Memory B cell (primary cell): Measurements from ENCODE around the gene PAM.

Source experiments
- ATAC-seq: fragments of 150-1000 bp; cut with Tn5 transposase; 2 replicates; pipeline ENCODE4 v1.10.0; 2021; ENCODE audit warnings: low read depth, mild to moderate bottlenecking, moderate library complexity
- DNase-seq, 2 donors: peaks; one replicate each; pipeline ENCODE4 v3.0.0; 2022; ENCODE audit warnings: low spot score in 2 of 2
- H3K27ac Mint-ChIP-seq: one replicate; pipeline ENCODE4 v1.8.0; 2022; ENCODE audit warnings: mild to moderate bottlenecking, moderate library complexity, mixed read lengths
- H3K27me3 Mint-ChIP-seq: one replicate; pipeline ENCODE4 v1.8.0; 2022; ENCODE audit warnings: mixed read lengths
- H3K36me3 Mint-ChIP-seq: one replicate; pipeline ENCODE4 v1.8.0; 2022; ENCODE audit warnings: mild to moderate bottlenecking, mixed read lengths
- H3K4me1 Mint-ChIP-seq: one replicate; pipeline ENCODE4 v1.8.0; 2022; ENCODE audit warnings: mixed read lengths
- H3K4me3 Mint-ChIP-seq: one replicate; pipeline ENCODE4 v1.8.0; 2022; ENCODE audit warnings: mild to moderate bottlenecking, moderate library complexity, mixed read lengths
- H3K9me3 Mint-ChIP-seq: one replicate; pipeline ENCODE4 v1.8.0; 2022; ENCODE audit warnings: mixed read lengths

The PAM gene

GRCh38 chr5:102754767-102755431 is at the start of gene PAM:
Gene PAM (plus strand): TSS chr5:102755305. CDS start chr5:102866196, 110,891 bp downstream.
- H3K9me3 Mint-ChIP-seq: no peaks in the 10 kb centered on the region
- peak; percentile 44 to 58 for DNase-seq
- H3K27me3 Mint-ChIP-seq: peaks cover 17% of the 10 kb centered on the region
- peaks cover 20% of the 10 kb centered on the region for H3K4me1 Mint-ChIP-seq
- H3K27ac Mint-ChIP-seq: peak within 1 kb of the TSS; percentile 92
- ATAC-seq: peak; percentile 63
- no peaks in the 10 kb centered on the region for H3K36me3 Mint-ChIP-seq
- H3K4me3 Mint-ChIP-seq: peak within 1 kb of the TSS; percentile 92

GRCh38 chr5:102711525-102712385 is 43.4 kb upstream of the PAM start:
- DNase-seq: no peak
- no peak overlapping the region for H3K27ac Mint-ChIP-seq
- peaks cover 2% of the 10 kb centered on the region for H3K27me3 Mint-ChIP-seq
- H3K36me3 Mint-ChIP-seq: no peaks in the 10 kb centered on the region
- H3K4me3 Mint-ChIP-seq: no peak overlapping the region
- peaks cover 5% of the 10 kb centered on the region for H3K9me3 Mint-ChIP-seq
- H3K4me1 Mint-ChIP-seq: peaks cover 3% of the 10 kb centered on the region
- no peak for ATAC-seq

- no peak overlapping the region for H3K4me3 Mint-ChIP-seq
- no peaks in the 10 kb centered on the region for H3K36me3 Mint-ChIP-seq
- no peak for ATAC-seq
- DNase-seq: no peak
- no peak overlapping the region for H3K27ac Mint-ChIP-seq
- H3K27me3 Mint-ChIP-seq: peaks cover 5% of the 10 kb centered on the region
- H3K9me3 Mint-ChIP-seq: peaks cover 5% of the 10 kb centered on the region
- H3K4me1 Mint-ChIP-seq: peaks cover 3% of the 10 kb centered on the region
Measured at GRCh38 chr5:102713278-102713677, 41.8 kb upstream of the PAM start.

GRCh38 chr5:102713682-102714231 is 41.3 kb upstream of the PAM start:
- no peak for ATAC-seq
- Mint-ChIP-seq H3K36me3 (no peaks in the 10 kb centered on the region), H3K27me3 (peaks cover 5% of the 10 kb centered on the region), H3K9me3 (peaks cover 4% of the 10 kb centered on the region), H3K4me3 (no peak overlapping the region), H3K27ac (no peak overlapping the region), H3K4me1 (peaks cover 3% of the 10 kb centered on the region)
- no peak for DNase-seq

- Mint-ChIP-seq H3K9me3 (peaks cover 2% of the 10 kb centered on the region), H3K4me3 (no peak overlapping the region), H3K27me3 (peaks cover 5% of the 10 kb centered on the region), H3K27ac (no peak overlapping the region), H3K36me3 (no peaks in the 10 kb centered on the region), H3K4me1 (peaks cover 3% of the 10 kb centered on the region)
- no peak for DNase-seq
- no peak for ATAC-seq
Measured at GRCh38 chr5:102715082-102715807, 39.9 kb upstream of the PAM start.

- Mint-ChIP-seq H3K27ac (no peak overlapping the region), H3K27me3 (peaks cover 5% of the 10 kb centered on the region), H3K4me3 (no peak overlapping the region), H3K36me3 (no peaks in the 10 kb centered on the region), H3K9me3 (no peaks in the 10 kb centered on the region), H3K4me1 (peaks cover 3% of the 10 kb centered on the region)
- ATAC-seq (no peak), DNase-seq (no peak)
Measured at GRCh38 chr5:102716017-102716416, 39.1 kb upstream of the PAM start.

GRCh38 chr5:102718819-102719218 is 36.3 kb upstream of the PAM start:
- no peak for ATAC-seq

GRCh38 chr5:102719886-102720285 is 35.2 kb upstream of the PAM start:
- H3K9me3 Mint-ChIP-seq: peaks cover 4% of the 10 kb centered on the region
- ATAC-seq (no peak), DNase-seq (no peak)
- H3K4me3 Mint-ChIP-seq: no peak overlapping the region
- H3K36me3 Mint-ChIP-seq: no peaks in the 10 kb centered on the region
- no peaks in the 10 kb centered on the region for H3K4me1 Mint-ChIP-seq
- H3K27ac Mint-ChIP-seq: no peak overlapping the region
- peaks cover 11% of the 10 kb centered on the region for H3K27me3 Mint-ChIP-seq

More at GRCh38 chr5:102718819-102719218, 36.3 kb upstream of the PAM start:
- DNase-seq: no peak
- Mint-ChIP-seq H3K4me3 (no peak overlapping the region), H3K27ac (no peak overlapping the region), H3K36me3 (no peaks in the 10 kb centered on the region), H3K9me3 (peaks cover 4% of the 10 kb centered on the region), H3K4me1 (no peaks in the 10 kb centered on the region), H3K27me3 (peaks cover 11% of the 10 kb centered on the region)

- no peaks in the 10 kb centered on the region for H3K36me3 Mint-ChIP-seq
- ATAC-seq (no peak), DNase-seq (no peak)
- H3K4me1 Mint-ChIP-seq: no peaks in the 10 kb centered on the region
- peaks cover 4% of the 10 kb centered on the region for H3K9me3 Mint-ChIP-seq
- H3K27me3 Mint-ChIP-seq: peaks cover 9% of the 10 kb centered on the region
- no peak overlapping the region for H3K27ac Mint-ChIP-seq
- no peak overlapping the region for H3K4me3 Mint-ChIP-seq
Measured at GRCh38 chr5:102720969-102721368, 34.1 kb upstream of the PAM start.

- Mint-ChIP-seq H3K9me3 (peaks cover 4% of the 10 kb centered on the region), H3K27me3 (peaks cover 10% of the 10 kb centered on the region), H3K4me1 (no peaks in the 10 kb centered on the region), H3K4me3 (no peak overlapping the region), H3K36me3 (no peaks in the 10 kb centered on the region), H3K27ac (no peak overlapping the region)
- DNase-seq (no peak), ATAC-seq (no peak)
Measured at GRCh38 chr5:102722931-102723330, 32.2 kb upstream of the PAM start.

GRCh38 chr5:102731693-102732092 is 23.4 kb upstream of the PAM start:
- H3K4me1 Mint-ChIP-seq: no peaks in the 10 kb centered on the region
- ATAC-seq: no peak
- H3K27ac Mint-ChIP-seq: no peak overlapping the region
- peaks cover 6% of the 10 kb centered on the region for H3K27me3 Mint-ChIP-seq
- no peak overlapping the region for H3K4me3 Mint-ChIP-seq
- peaks cover 2% of the 10 kb centered on the region for H3K9me3 Mint-ChIP-seq
- no peak for DNase-seq
- no peaks in the 10 kb centered on the region for H3K36me3 Mint-ChIP-seq

- Mint-ChIP-seq H3K27ac (no peak overlapping the region), H3K36me3 (no peaks in the 10 kb centered on the region), H3K4me3 (no peak overlapping the region), H3K4me1 (no peaks in the 10 kb centered on the region), H3K27me3 (peaks cover 3% of the 10 kb centered on the region), H3K9me3 (no peaks in the 10 kb centered on the region)
- ATAC-seq: no peak
- no peak for DNase-seq
Measured at GRCh38 chr5:102733534-102733933, 21.6 kb upstream of the PAM start.

GRCh38 chr5:102737161-102737560 is 17.9 kb upstream of the PAM start:
- no peaks in the 10 kb centered on the region for H3K9me3 Mint-ChIP-seq
- H3K27ac Mint-ChIP-seq: no peak overlapping the region
- no peak overlapping the region for H3K4me3 Mint-ChIP-seq
- H3K4me1 Mint-ChIP-seq: no peaks in the 10 kb centered on the region
- H3K36me3 Mint-ChIP-seq: no peaks in the 10 kb centered on the region
- no peak for ATAC-seq
- DNase-seq: no peak
- peaks cover 3% of the 10 kb centered on the region for H3K27me3 Mint-ChIP-seq
